SW480 (cell line): ENCODE data around the gene AMBP.
"Not testable (repeated sequence)": the region's sequence is repeated elsewhere in the genome, so short reads cannot be mapped to it uniquely, and the experiment has no call there.

Experiments used
- DNase-seq: peaks from one replicate; pipeline ENCODE4 v3.0.0-alpha.2; 2016; ENCODE audit warnings: low spot score

The AMBP gene

GRCh38 chr9:114050646-114051045 is 27.5 kb downstream of the AMBP start:
- DNase-seq = no peak

DNA sequence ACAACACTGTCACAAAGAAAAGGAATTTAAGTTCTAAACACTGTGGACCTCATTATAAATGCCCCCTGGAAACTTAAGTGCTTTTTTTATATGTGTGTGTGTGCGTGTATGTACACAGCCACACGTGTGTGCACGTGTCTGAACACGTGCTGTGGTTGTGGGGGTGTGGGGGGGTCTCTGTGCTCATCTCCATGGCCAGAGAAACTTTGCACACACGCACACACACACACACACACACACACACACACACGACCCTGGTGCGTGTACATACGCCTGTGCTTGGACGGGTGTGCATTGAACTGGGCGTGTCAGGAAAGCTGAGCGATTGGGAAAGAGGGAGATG is 27.9 kb downstream of the AMBP start:
- DNase-seq = no peak

- DNase-seq = no peak
Measured at GRCh38 chr9:114049441-114050225, 28.5 kb downstream of the AMBP start.

- DNase-seq = no peak
Measured at GRCh38 chr9:114048533-114049415, 29.3 kb downstream of the AMBP start.

DNA sequence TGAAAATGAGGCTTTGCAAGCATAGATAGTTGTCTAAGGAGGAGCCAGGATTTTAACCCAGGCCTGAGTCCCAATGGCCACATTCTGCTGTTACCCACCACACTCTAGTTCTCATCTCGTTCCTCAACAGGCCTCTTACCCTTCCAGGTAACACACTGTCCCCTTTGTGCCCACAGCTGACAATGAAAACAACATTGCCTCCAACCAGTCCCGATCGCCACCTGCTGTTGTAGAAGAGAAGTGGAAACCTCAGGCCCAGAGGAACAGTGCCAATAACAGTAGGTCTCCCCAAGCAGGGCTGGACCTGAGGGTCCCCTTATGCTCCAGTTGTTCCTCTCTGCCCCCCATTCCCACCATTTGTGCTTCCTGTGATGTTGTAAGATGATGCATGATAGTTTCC is 30.4 kb downstream of the AMBP start:
- DNase-seq = no peak

- DNase-seq = no peak
Measured at GRCh38 chr9:114046875-114047274, 31.2 kb downstream of the AMBP start.

DNA sequence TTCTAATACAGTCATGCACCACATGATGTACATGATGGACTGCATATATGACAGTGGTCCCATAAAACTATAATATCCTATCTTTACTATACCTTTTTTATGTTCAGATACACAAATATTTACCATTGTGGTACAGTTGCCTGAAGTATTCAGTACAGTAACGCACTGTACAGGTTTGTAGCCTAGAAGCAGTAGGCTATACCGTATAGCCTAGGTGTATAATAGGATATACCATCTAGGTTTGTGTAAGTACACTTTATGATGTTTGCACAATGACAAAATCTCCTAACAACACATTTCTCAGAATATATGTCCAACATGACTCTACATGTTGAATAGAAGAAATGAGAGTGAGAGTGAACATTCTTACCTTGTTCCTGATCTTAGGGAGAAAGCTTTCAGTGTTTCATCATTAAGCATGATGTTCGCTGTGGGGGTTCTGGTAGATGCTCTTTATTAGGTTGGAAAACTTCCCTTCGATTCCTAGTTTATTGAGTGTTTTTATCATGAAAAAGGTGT is 31.8 kb downstream of the AMBP start:
- no peak for DNase-seq

- not testable (repeated sequence) for DNase-seq
Measured at GRCh38 chr9:114043660-114044059, 34.4 kb downstream of the AMBP start.

DNA sequence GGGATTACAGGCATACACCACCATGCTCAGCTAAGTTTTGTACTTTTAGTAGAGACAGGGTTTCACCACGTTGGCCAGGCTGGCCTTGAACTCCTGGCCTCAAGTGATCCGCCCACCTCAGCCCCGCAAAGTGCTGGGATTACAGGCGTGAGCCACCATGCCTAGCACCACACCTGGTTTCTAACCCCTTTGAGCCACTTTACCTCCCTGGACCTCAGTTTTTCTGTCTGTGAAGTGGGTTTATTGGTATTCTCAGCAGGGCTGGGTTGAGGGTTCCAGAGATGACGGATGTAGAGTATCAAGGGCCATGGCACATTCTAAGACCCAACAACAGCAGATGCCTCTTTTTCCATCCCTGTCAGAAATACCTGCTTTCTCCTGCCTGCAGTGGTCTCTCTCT is 38.6 kb downstream of the AMBP start:
- no peak for DNase-seq

- no peak for DNase-seq
Measured at GRCh38 chr9:114038724-114039313, 39.3 kb downstream of the AMBP start.

DNA sequence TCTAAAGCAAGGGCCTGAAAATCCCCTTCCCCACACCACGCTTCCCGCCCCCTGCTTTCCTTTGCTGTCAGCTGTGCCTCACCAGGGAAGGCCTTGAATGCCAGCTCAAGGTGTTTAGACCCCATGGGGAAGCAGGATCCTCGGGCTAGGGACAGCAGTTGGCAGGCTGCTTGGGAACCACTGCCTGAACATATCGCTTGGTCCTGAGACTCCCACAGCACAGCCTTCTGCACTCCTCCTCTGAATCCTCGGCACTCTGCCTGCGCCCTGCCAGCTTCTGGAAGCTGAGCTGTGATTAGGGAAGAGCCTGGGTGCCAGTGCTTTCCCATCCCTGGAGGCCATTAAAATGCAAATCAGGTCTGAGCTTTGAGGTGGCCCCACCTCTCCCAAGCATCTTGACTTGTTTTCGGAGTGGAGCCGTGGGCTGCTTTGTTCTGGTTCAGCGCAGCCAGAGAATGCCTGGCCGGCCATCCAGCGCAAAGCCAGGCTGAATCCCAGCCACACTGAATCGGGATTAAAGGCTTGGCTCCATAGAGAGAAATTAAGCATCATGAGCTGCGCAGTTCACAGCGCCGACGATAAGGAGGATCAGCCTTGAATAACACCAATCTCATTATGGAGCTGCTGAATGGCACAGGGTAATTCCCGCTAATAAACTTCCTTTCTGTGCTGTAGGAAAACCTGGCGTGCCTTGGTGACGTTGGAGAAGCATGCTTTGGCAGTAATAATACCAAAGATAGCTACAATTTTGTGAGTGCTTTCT is 40.0 kb downstream of the AMBP start:
- no peak for DNase-seq

- no peak for DNase-seq
Measured at GRCh38 chr9:114037249-114037648, 40.9 kb downstream of the AMBP start.

GRCh38 chr9:114035845-114036801 is 42.0 kb downstream of the AMBP start:
- no peak for DNase-seq

DNA sequence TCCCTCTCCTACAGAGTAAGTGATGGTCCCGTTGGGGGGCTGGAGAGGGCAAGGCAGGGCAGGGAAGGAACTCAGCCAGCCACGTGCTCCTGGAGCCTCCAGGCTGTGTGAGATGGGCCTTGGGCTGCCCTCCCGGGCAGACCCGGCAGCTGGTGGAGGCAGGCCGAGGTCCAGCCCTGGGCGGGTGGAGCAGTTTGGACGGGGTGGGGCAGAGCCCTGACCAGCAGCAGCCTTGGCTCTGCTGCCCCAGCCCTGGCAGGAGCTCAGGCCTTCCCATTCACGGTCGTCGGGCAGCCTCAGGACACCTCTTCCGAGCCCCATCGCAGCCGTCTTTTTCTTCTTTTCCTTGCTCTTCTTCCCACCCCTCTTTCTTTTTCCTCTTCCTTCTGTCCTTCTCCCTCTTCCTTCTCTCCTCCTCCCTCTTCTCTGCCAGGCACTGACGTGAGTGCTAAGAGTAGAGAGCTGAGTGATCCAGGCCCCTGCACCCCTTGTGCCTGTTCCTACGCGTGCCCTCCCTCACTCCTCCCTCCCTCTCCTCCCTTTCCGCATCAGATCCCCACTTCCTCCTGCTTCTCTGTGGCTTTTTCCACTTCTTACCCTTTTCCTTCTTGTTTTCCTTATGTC is 42.8 kb downstream of the AMBP start:
- no peak for DNase-seq

- DNase-seq = no peak
Measured at GRCh38 chr9:114034661-114035062, 43.4 kb downstream of the AMBP start.

- no peak for DNase-seq
Measured at GRCh38 chr9:114034196-114034595, 43.9 kb downstream of the AMBP start.

DNA sequence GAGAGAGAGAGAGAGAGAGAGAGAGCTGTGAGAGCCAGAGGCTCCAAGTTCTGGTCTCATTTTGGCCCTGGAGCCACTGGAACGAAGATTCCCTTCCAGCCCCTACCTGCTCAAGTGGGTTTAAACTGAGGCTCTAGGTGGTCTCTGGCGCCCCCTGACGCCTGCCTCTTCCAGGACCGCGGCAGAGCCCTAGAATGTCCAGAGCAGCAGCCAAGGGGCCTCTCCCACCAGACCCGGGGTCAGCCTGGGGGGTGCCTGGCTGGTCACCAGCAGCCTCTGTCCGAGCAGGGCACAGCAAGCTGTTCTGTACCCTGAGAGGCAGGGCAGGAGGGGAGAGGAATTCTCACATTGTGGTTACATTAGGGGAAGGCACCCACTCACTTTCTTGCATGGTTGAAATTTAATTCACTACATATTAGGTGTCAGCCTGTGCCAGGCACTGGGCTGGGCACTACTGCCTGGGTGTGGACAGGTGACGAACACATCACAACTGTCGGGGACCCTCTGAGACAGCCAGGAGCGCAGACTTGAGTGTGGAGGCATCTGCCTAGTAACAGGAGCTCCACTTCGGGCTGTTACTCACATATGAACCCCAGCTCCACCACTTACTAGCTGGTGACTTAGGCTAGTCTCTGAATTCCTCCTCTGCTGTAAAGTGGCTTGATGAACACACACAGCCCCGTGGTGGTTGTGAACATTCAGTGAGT is 44.5 kb downstream of the AMBP start:
- no peak for DNase-seq

GRCh38 chr9:114031948-114032840 is 45.9 kb downstream of the AMBP start:
- DNase-seq = no peak
